GM18873 (cell line): ENCODE measurements around the gene RRP1.
"Not testable (repeated sequence)": the region's sequence is repeated elsewhere in the genome, so short reads cannot be mapped to it uniquely, and the experiment has no call there.

Experiments
- ATAC-seq: cut with Tn5 transposase; IDR thresholded peaks from one replicate; pipeline ENCODE4 v1.9.1; 2021; ENCODE audit warnings: mild to moderate bottlenecking, moderate library complexity, moderate number of reproducible peaks; ENCODE audit not compliant: unreplicated experiment, low FRiP score

The RRP1 gene

DNA sequence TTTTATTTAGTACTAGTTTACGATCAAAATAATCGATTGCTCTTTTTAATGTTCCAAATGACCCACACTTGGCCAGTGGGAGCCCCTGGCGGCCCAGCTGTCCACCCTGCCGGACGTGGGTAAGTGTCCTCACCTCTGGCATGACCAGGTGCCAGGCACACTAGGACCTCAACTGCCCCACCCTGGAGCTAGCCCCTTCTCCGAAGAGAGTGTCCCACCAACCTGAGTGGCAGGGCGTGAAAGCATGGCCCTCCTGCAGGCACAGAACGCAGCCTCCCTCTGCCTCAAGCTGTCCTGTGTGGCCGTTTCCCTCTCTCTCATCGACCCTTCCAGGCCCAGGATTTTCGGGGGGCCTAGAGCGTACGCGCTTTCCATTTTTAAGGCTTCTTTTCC is 42.8 kb downstream of the RRP1 start:
- ATAC-seq: no peak

GRCh38 chr21:43832648-43833047 is 43.3 kb downstream of the RRP1 start:
- no peak for ATAC-seq

- ATAC-seq: no peak
Measured at GRCh38 chr21:43834146-43834905, 44.9 kb downstream of the RRP1 start.

- no peak for ATAC-seq
Measured at GRCh38 chr21:43835050-43835449, 45.7 kb downstream of the RRP1 start.

DNA sequence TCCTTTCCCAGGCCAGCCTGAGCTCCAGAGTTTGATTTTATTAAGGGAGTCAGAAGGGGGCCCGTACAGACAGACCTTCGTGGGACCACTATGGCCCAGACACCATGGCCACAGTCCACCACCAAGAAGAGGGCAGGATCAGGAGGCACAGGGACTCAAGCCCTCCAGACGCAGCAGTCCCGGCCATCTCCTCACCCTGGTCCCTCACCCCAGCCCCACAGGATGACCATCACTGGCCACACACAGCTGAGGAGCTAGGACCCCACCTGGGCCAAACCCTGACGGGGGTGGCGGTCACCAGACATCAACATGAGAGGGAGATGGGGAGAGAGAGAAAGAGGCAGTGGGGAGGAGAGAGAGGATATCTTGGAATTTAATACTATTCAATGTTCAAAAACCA is 46.5 kb downstream of the RRP1 start:
- no peak for ATAC-seq

GRCh38 chr21:43836616-43837015 is 47.2 kb downstream of the RRP1 start:
- ATAC-seq: no peak

GRCh38 chr21:43840259-43840658 is 50.9 kb downstream of the RRP1 start:
- ATAC-seq: no peak

- ATAC-seq: no peak
Measured at GRCh38 chr21:43842742-43843141, 53.4 kb downstream of the RRP1 start.

- ATAC-seq: not testable (repeated sequence)
Measured at GRCh38 chr21:43844906-43845305, 55.5 kb downstream of the RRP1 start.

- no peak for ATAC-seq
Measured at GRCh38 chr21:43845386-43845785, 56.0 kb downstream of the RRP1 start.

- no peak for ATAC-seq
Measured at GRCh38 chr21:43846430-43846829, 57.1 kb downstream of the RRP1 start.

DNA sequence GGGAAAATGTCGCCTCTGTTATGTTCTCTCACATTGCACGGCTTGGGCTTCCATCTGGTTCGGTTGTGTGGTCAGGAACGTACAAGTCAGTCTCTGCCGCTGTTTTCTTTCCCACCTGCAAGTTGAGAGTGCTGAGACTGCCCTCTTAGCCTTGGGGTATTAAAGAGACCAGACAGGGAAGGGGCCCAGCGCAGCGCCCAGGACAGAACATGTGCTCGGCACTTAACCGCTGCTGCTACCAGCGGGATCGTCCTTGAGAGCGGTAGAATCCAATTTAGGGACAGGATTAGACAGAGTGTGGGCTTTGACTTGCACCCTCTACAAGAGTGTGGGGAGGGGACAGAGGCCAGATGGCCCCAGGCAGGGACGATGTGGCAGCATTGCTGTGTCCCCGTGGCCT is 57.9 kb downstream of the RRP1 start:
- no peak for ATAC-seq

GRCh38 chr21:43848771-43849170 is 59.4 kb downstream of the RRP1 start:
- no peak for ATAC-seq

DNA sequence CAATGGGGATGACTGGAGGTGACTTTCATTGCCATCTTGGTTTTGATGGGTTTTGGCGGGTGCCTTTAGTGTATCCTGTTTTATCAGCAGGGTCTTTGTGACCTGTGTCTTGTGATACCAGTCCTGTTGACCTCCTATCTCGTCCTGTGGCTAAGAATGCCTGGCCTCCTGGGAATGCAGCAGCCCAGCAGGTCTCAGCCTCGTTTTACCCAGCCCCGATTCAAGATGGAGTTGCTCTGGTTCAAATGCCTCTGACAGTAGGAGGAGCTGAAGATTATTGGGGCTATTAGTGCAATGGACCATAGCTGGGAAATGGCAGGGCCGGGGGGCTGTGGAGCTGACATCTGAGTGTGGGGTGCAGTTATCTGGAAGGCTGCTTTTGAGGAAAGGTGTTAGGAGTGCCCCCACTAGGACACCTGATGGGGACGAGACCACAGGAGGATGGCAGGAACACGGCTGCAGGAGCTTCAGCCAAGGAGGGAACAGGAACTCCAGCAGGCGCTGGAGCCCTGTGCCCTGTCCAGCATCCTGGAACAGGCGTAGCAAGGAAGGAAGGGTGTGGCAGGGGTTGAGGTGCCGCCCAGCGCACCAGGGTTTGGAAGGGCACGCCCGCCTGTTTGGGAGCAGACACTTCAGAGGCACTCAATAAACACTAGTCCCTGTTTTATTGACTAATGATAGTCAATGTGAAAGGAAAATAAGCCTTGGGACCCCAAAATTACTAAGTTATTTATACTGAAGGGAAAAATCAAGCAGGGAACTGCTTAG is 60.3 kb downstream of the RRP1 start:
- no peak for ATAC-seq

DNA sequence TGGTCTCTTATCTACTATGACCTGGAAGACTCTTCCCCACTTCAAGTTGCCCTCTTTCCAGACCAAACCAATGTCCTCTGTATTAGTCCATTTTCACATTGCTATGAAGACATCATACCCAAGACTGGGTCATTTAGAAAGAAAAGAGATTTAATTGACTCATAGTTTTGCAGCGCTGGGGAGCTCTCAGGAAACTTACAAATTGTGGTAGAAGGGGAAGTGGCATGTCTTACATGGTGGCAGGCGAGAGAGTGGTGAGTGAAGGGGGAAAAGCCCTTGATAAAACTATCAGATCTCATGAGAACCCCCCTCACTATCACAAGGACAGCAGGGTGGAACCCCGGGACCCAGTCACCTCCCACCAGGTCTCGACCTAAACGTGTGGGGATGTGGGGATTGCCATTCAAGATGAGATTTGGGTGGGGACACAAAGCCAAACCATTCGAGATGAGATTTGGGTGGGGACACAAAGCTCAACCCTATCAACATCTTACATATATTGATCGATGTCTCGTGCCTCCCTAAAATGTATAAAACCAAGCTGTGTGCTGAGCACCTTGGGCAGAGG is 61.4 kb downstream of the RRP1 start:
- ATAC-seq: no peak

- ATAC-seq: no peak
Measured at GRCh38 chr21:43851593-43851992, 62.2 kb downstream of the RRP1 start.

DNA sequence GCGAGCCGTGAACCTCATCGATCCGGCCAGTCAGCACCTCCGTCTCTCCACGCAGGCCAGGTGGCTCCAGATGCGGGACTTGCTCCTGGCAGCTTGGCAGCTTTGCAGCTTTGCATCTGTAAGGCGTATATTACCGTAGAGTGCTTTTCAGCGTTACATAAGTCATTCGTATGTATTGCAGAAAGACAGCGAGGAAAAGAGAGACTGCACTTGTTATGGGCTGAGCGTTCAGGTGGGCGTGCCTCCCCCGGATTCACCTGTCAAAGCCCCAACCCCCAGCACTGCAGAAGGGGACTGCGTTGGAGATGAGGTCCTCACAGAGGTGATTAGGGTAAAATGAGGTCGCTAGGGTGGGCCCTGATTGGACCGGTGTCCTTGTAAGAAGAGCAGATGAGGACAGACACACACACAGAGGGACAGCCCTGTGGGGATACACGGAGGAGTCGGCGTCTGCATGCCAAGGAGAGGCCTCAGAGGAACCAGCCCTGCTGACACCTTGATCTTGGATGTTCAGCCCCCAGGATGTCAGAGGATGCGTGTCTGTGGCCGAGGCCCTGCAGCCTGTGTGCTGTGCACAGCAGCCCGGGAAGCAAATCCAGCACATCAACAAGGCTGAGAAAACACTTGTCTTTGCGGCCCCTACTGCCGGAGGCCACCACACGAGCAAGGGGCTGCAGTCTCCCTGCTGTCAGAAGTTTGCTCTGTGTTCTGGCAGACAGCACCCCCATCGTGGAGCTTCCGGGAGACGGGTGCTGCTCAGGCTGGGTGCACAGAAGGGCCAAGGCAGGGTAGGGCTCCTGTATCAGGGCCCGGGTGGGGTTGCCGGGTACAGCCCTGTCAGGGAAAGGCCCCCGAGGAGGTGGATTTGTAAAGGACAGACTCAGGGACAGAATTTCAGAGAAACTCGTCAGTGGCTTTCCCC is 64.7 kb downstream of the RRP1 start:
- no peak for ATAC-seq
